Activated CD8-positive, alpha-beta memory T cell treated with anti-CD3 and anti-CD28 coated beads, Interleukin-2, amount 10 ng/mL, durations not matched to agents 7 days and 5 days (primary cell): Measurements from ENCODE around the gene SMCR8. TPM values are rescaled to one million over a fixed set of nuclear protein-coding genes. Genes with fewer than 3 reads are reported as not detected.
"Not testable (repeated sequence)": the region's sequence is repeated elsewhere in the genome, so short reads cannot be mapped to it uniquely, and the experiment has no call there.

Experiments
- ATAC-seq: fragments of 150-1000 bp; cut with Tn5 transposase; one replicate; pipeline ENCODE4 v1.10.0; 2021; ENCODE audit warnings: moderate library complexity
- CTCF ChIA-PET: fragments of 350-600 bp; sonication (Branson Sonifier 250); formaldehyde crosslinking; loops from one replicate; lab custom pipeline; 2021; ENCODE audit warnings: antibody characterized with exemption; lab: Charles Lee
- DNase-seq: peaks from one replicate; pipeline ENCODE4 v3.0.0-alpha.2; 2020
- H3K27ac Mint-ChIP-seq: one replicate; pipeline ENCODE4 v1.8.0; 2021; ENCODE audit warnings: mild to moderate bottlenecking, mixed read lengths
- H3K27me3 Mint-ChIP-seq: one replicate; pipeline ENCODE4 v1.8.0; 2021; ENCODE audit warnings: mixed read lengths
- H3K36me3 Mint-ChIP-seq: one replicate; pipeline ENCODE4 v1.8.0; 2021; ENCODE audit warnings: mild to moderate bottlenecking, mixed read lengths
- H3K4me1 Mint-ChIP-seq: one replicate; pipeline ENCODE4 v1.8.0; 2021; ENCODE audit warnings: mixed read lengths
- H3K4me3 Mint-ChIP-seq: one replicate; pipeline ENCODE4 v1.8.0; 2021; ENCODE audit warnings: mild to moderate bottlenecking, moderate library complexity, mixed read lengths
- H3K9me3 Mint-ChIP-seq: one replicate; pipeline ENCODE4 v1.8.0; 2022; ENCODE audit warnings: low read depth, mixed read lengths
- total RNA-seq, 2 experiments: library from RNA; stranded (reverse); gene quantifications; one replicate each; pipeline ENCODE4 v1.2.3, GENCODE V29; 2021

Gene SMCR8
- total RNA-seq, 2 experiments from 2014 or later: 27.5 to 31.3 TPM

DNA sequence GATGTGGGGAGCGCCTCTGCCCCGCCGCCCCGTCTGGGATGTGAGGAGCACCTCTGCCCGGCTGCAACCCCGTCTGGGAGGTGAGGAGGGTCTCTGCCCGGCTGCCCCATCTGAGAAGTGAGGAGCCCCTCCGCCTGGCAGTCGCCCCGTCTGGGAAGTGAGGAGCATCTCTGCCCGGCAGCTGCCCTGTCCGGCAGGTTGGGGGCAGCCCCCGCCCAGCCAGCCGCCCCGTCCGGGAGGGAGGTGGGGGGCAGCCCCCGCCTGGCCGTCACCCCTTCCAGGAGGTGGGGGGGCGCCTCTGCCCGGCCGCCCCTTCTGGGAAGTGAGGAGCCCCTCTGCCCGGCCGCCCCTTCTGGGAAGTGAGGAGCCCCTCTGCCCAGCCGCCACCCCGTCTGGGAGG is 23.1 kb downstream of the SMCR8 start:
- peaks cover 52% of the 10 kb centered on the region for H3K36me3 Mint-ChIP-seq
- H3K4me1 Mint-ChIP-seq, H3K27ac Mint-ChIP-seq, H3K9me3 Mint-ChIP-seq, H3K4me3 Mint-ChIP-seq, H3K27me3 Mint-ChIP-seq, DNase-seq, ATAC-seq, CTCF ChIA-PET: not testable (repeated sequence)

DNA sequence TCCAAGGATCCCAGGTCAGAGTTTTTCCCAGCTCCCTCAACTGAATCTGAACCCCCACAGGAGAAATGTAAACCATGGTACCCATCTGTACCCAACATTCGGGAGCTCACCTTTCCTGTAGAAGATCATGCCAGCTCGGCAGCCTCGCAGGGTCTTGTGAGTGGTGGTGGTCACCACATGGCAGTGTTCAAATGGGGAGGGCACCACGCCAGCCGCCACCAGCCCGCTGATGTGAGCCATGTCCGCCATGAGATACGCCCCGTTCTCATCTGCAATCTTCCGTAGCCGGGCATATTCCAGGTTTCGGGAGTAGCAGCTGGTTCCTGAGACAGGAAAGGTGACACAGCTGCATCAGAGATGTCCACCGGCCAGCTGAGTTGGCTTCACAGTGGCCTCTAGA is 24.8 kb downstream of the SMCR8 start:
- no peak overlapping the region for H3K4me3 Mint-ChIP-seq
- H3K27ac Mint-ChIP-seq: no peak overlapping the region
- ATAC-seq: no peak
- peaks cover 48% of the 10 kb centered on the region for H3K36me3 Mint-ChIP-seq
- H3K27me3 Mint-ChIP-seq: no peaks in the 10 kb centered on the region
- H3K4me1 Mint-ChIP-seq: peaks cover 14% of the 10 kb centered on the region
- CTCF ChIA-PET: no interaction called here
- DNase-seq: no peak
- no peaks in the 10 kb centered on the region for H3K9me3 Mint-ChIP-seq

DNA sequence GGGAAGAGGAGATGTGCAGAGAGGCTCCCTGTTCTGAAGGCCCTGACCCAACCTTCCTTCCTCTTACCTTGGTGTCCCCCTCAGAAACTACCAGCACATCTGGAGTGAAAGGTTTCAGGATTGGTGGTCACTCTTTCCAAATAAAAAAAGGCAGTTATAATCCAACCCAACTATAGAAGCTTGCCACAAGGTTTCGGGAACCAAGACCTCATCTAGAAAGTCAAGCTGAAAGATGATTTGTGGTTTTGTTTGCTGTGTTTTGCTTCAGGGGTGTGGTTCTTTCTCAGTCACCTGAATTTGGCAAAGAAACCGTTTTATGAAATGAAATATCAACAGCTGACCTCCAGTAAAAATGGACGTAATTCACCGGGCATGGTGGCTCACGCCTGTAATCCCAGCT is 28.9 kb downstream of the SMCR8 start:
- Mint-ChIP-seq H3K4me3 (no peak overlapping the region), H3K4me1 (peaks cover 16% of the 10 kb centered on the region), H3K27ac (peak overlapping the region; percentile 74), H3K27me3 (no peaks in the 10 kb centered on the region), H3K36me3 (peaks cover 52% of the 10 kb centered on the region), H3K9me3 (no peaks in the 10 kb centered on the region)
- DNase-seq (no peak), ATAC-seq (no peak)
- CTCF ChIA-PET: interaction anchor here (1.4 kb wide), 1 partner anchor 12 kb away, joined by 6 read pairs; no protein-coding TSS in a partner anchor

DNA sequence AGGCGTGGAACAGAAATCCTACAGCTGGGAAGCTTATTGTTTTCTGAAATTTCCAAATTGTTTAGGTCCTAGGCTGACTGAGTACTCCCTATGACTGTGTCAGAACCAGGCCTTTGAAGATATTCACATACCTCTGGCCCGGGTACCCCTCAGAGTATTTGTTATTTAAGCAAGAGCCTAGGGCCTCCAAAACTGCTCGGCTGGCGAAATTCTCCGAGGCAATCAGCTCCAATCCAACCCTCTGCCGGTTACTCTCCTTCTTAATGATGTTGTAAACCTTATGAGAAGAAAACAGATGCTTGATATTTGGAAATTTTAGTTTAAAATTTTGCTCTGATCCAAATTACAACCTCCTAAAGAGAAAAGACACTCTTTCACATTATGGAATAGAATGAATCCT is 38.4 kb downstream of the SMCR8 start:
- Mint-ChIP-seq H3K4me3 (no peak overlapping the region), H3K36me3 (peaks cover 22% of the 10 kb centered on the region), H3K9me3 (no peaks in the 10 kb centered on the region), H3K27ac (no peak overlapping the region), H3K4me1 (no peaks in the 10 kb centered on the region), H3K27me3 (no peaks in the 10 kb centered on the region)
- CTCF ChIA-PET: no interaction called here
- no peak for DNase-seq
- no peak for ATAC-seq

DNA sequence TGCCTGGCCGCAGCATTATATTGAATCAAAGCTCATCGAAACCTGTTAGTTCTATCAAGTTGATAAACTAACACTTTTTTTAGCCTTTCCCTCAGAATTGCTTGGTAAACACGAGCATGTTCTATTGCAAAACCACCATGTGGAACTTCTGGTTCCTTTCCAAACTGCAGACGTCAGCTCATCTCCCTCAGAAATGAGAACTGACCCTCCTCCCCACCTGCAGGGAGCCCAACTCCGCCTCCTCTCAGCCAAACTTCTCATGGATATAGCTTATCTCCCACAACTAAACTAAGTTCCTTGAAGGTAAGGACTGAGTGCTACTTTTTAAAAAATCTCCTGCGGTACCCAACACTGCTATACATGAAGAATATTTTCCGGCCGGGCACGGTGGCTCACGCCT is 41.5 kb downstream of the SMCR8 start:
- H3K4me3 Mint-ChIP-seq: no peak overlapping the region
- no peaks in the 10 kb centered on the region for H3K9me3 Mint-ChIP-seq
- ATAC-seq: no peak
- H3K27me3 Mint-ChIP-seq: no peaks in the 10 kb centered on the region
- peaks cover 30% of the 10 kb centered on the region for H3K36me3 Mint-ChIP-seq
- no peak overlapping the region for H3K27ac Mint-ChIP-seq
- peaks cover 10% of the 10 kb centered on the region for H3K4me1 Mint-ChIP-seq
- CTCF ChIA-PET: no interaction called here
- DNase-seq: no peak

DNA sequence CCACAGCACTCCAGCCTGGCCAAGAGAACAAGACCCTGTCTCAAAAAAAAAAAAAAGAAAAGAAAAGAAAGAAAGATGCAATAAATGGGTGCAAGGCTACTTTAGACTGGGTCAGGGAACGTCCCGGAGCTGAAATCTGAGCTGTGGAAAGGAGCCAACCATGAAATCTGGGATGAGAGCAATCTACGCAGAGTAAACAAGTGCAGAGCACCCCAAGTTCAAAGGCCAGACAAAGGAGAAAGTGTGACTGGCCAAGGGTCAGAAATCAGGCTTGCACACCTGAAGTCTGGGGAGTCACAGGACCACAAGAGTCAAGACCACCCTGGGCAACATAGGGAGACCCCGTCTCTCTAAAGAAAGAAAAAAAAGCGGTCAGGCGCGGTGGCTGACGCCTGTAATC is 45.4 kb downstream of the SMCR8 start:
- Mint-ChIP-seq H3K4me1 (peaks cover 23% of the 10 kb centered on the region), H3K27ac (no peak overlapping the region), H3K27me3 (no peaks in the 10 kb centered on the region), H3K36me3 (peaks cover 15% of the 10 kb centered on the region), H3K4me3 (no peak overlapping the region), H3K9me3 (no peaks in the 10 kb centered on the region)
- no peak for DNase-seq
- CTCF ChIA-PET: interaction anchor here (1.5 kb wide), 1 partner anchor 12 kb away, joined by 4 read pairs; no protein-coding TSS in a partner anchor
- ATAC-seq: no peak

DNA sequence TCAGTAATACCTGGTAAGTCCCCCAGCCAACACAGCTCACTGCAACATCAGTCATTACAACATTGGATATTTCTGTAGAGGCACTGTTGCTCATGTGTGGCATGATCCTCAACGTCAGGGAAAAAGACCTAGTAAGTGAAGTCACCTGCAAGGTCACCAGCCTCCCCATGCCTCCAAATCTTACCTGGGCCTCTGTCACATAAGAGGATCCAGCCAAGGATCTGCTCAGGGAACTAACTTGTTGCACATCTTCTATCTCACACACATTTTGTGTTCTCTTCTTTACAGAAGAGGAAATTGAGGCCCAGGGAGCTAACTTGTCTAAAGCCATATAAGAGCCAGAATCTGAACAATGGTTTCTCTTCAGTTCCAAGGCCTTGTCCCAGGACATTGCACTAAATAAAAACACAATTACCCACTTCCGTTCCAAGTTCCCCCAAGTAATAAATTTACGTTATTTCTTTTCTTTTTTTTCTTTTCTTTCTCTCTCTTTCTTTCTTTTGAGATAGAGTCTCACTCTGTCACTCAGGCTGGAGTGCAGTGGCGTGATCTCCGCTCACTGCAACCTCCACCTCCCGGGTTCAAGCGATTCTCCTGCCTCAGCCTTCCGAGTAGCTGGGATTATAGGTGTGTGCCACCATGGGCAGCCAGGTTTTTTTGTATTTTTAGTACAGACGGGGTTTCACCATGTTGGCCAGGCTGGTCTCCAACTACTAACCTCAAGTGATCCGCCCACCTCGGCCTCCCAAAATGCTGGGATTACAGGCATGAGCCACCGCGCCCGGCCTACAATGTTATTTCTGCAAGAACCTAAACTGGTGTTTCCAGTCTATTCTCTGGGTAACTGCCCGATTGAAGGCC is 47.0 kb downstream of the SMCR8 start:
- no peak for DNase-seq
- peaks cover 9% of the 10 kb centered on the region for H3K36me3 Mint-ChIP-seq
- CTCF ChIA-PET: interaction anchor here (1.1 to 1.6 kb wide), 3 partner anchors 11 to 264 kb away, joined by 3 to 4 read pairs (median 3); no protein-coding TSS in a partner anchor
- ATAC-seq: no peak
- H3K27ac Mint-ChIP-seq: peak overlapping the region; percentile 88
- H3K4me3 Mint-ChIP-seq: peak overlapping the region; percentile 87
- peaks cover 23% of the 10 kb centered on the region for H3K4me1 Mint-ChIP-seq
- no peaks in the 10 kb centered on the region for H3K27me3 Mint-ChIP-seq
- H3K9me3 Mint-ChIP-seq: no peaks in the 10 kb centered on the region

DNA sequence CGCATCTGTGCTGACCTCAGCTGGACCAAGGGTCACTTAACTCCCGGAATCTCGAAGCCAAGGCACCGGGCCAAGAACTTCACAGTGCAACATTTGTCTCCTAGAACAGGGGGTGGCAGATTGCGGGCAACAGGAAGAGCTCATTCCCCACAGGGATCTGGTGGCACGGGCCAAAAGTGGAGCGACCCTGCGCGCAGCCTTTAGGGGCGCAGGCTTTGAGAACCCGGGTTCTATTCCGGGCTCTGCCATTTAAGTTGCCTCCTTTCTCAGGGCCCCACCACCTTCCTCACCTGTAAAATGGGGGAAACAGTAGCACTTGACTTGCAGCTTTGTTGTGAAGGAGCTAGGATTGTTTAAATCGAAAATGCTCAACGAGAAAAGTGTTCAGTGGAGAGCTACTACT is 47.6 kb downstream of the SMCR8 start:
- Mint-ChIP-seq H3K9me3 (no peaks in the 10 kb centered on the region), H3K4me1 (peaks cover 23% of the 10 kb centered on the region), H3K27me3 (no peaks in the 10 kb centered on the region), H3K36me3 (peaks cover 9% of the 10 kb centered on the region), H3K27ac (peak overlapping the region; percentile 88), H3K4me3 (peak overlapping the region; percentile 87)
- CTCF ChIA-PET: interaction anchor here (0.8 to 1.6 kb wide), 4 partner anchors 10 to 263 kb away, joined by 3 to 4 read pairs (median 3); no protein-coding TSS in a partner anchor
- ATAC-seq: peak; percentile 3
- DNase-seq: peak; percentile 49

DNA sequence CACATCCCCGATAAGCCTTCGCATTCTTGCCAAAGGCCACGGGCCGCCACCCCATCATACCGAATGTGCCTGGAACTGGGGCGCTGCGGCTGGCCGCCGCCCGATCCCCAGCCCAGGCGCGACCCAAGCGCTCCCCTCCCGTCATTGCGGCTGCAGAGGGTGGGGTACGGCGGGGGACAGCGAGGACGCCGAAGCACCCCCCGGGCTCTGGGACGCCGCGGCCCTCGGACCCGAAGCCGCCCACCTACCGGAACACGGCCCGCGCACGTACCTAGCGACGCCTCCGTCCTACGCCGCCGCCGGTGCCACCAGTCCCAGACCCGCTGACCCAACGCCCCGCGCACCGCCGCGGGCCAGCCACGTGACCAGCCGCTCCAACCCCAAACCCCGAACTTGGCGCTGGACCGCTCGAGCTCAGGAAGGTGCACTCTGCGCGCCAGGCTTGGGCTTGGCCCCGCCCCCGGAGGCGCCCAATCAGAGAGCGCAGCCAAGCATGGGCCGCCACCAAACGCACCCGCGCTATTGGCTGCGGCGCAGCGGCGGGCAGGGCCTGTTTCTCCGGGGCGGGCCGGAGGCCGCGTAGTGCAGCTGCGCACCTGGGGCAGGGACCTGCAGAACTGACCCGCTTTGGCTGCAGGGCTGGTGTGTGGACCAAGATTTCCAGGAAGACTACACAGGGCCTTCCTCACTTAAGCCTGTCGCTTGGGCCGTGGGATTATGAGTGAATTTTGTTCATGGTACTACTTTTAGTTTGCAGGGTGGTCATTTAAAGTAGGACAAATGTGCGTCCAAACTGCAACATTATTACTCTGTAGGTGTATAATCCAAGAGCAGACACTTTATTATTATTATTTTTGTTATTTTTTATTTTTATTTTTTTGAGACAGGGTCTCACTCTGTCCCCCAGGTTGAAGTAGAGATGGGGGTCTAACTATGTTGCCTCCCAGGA is 48.3 kb downstream of the SMCR8 start, which contains the start of gene SHMT1:
TSS of gene SHMT1 (minus strand) at position 450 of the 949 bp plus-strand sequence. CDS start 7,569 bp downstream, outside the sequence.
- CTCF ChIA-PET: interaction anchor here (0.8 to 1.6 kb wide), 4 partner anchors 10 to 262 kb away, joined by 3 to 4 read pairs (median 3); no protein-coding TSS in a partner anchor
- DNase-seq (peak; percentile 95), ATAC-seq (peak; percentile 100)
- Mint-ChIP-seq H3K4me1 (peaks cover 23% of the 10 kb centered on the region), H3K27me3 (no peaks in the 10 kb centered on the region), H3K27ac (peak within 1 kb of the TSS; percentile 88), H3K4me3 (peak within 1 kb of the TSS; percentile 87), H3K9me3 (no peaks in the 10 kb centered on the region), H3K36me3 (peaks cover 9% of the 10 kb centered on the region)

DNA sequence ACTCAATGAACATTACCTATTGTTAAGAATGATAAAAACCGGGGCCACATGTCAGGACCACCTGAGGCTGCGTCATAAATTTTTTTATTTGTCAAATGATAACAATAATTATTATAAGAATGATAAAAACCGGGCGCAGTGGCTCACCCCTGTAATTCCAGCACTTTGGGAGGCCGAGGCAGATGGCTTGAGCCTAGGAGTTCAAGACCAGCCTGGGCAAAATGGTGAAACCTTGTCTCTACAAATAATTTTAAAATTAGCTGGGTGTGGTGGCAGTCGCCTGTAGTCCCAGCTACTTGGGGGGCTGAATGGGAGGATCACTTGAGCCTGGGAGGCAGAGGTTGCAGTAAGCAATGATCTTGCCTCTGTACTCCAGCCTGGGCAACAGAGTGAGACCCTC is 49.1 kb downstream of the SMCR8 start:
- Mint-ChIP-seq H3K36me3 (peaks cover 8% of the 10 kb centered on the region), H3K27me3 (no peaks in the 10 kb centered on the region), H3K4me1 (peaks cover 22% of the 10 kb centered on the region), H3K9me3 (no peaks in the 10 kb centered on the region), H3K4me3 (peak overlapping the region; percentile 9), H3K27ac (no peak overlapping the region)
- DNase-seq (no peak), ATAC-seq (no peak)
- CTCF ChIA-PET: no interaction called here

DNA sequence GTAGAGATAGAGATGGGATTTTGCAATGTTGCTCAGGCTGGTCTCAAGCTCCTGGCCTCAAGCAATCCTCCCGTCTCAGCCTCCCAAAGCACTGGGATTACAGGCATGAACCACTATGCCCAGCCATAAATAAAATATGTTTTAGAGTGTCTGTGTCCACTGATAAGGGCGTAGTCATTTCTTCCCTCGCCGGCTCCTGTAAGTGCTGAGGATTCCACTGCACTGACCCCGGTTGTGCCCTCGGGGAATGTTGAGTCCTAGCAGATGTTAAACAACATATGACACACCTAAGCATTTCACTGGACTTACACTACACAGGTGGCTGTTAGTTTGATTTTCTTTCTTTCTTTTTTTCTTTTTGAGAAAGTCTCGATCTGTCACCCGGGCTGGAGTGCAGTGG is 53.9 kb downstream of the SMCR8 start:
- ATAC-seq: no peak
- Mint-ChIP-seq H3K27ac (no peak overlapping the region), H3K9me3 (no peaks in the 10 kb centered on the region), H3K4me1 (peaks cover 27% of the 10 kb centered on the region), H3K27me3 (peaks cover 9% of the 10 kb centered on the region), H3K4me3 (no peak overlapping the region), H3K36me3 (no peaks in the 10 kb centered on the region)
- CTCF ChIA-PET: no interaction called here
- no peak for DNase-seq

DNA sequence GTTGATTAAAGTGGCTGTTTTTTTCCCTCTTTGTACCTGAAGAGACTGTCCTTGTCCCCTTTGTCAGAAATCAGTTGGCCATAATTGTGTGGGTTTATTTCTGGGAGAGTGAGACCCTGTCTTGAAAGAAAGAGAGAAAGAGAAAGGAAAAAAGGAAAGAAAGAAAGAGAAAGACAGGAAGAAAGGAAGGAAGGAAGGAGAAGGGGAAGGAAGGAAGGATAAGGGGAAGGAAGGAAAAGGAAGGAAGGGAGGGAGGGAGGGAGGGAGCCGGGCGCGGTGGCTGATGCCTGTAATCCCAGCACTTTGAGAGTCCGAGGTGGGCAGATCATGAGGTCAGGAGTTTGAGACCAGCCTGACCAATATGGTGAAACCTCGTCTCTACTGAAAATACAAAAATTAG is 55.7 kb downstream of the SMCR8 start:
- H3K27me3 Mint-ChIP-seq: peaks cover 11% of the 10 kb centered on the region
- no peak for DNase-seq
- H3K36me3 Mint-ChIP-seq: peaks cover 2% of the 10 kb centered on the region
- CTCF ChIA-PET: no interaction called here
- peaks cover 30% of the 10 kb centered on the region for H3K4me1 Mint-ChIP-seq
- peaks cover 2% of the 10 kb centered on the region for H3K9me3 Mint-ChIP-seq
- no peak overlapping the region for H3K4me3 Mint-ChIP-seq
- ATAC-seq: no peak
- no peak overlapping the region for H3K27ac Mint-ChIP-seq

DNA sequence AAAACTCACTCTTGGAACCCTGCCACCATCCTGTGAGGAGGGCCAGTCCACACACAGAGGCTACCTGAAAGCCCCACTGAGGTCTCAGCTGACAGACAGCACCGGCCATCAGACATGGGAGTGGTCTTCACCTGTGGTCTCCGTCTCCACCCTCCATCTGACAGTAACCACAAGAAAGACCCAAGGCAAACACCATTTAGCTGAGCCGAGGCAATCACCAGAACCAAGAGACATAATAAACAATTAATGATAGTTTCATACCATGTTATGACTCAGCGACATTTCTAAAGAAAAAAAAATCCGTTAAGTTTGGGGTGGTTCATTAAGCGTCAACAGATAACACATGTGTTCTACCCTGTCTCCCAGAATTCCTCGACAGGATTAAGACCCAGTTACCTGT is 56.4 kb downstream of the SMCR8 start:
- CTCF ChIA-PET: no interaction called here
- Mint-ChIP-seq H3K27ac (no peak overlapping the region), H3K27me3 (peaks cover 11% of the 10 kb centered on the region), H3K4me3 (no peak overlapping the region), H3K9me3 (peaks cover 2% of the 10 kb centered on the region), H3K36me3 (peaks cover 2% of the 10 kb centered on the region), H3K4me1 (peaks cover 30% of the 10 kb centered on the region)
- DNase-seq (no peak), ATAC-seq (peak; percentile 57)
